Measurements from ENCODE around the gene COLQ. TPM values are rescaled to one million over a fixed set of nuclear protein-coding genes. Genes with fewer than 3 reads are reported as not detected.

The COLQ gene
- total RNA-seq, 1 experiment from 2014 or later, result 1.9 TPM

- Histone ChIP-seq H2AFZ (ENCODE audit: low read depth, low read length, poor library complexity, severe bottlenecking) (no peak overlapping the region), H3K4me2 (ENCODE audit: low read length) (no peak overlapping the region), H3K9ac (ENCODE audit: low read length) (no peak overlapping the region), H3K36me3 (ENCODE audit: control insufficient read depth in 1 of 2, insufficient read depth in 2 of 2, low read length in 2 of 2) (peaks cover 40 to 64% of the 10 kb centered on the region in 2 experiments), H3K9me3 (ENCODE audit: control insufficient read depth in 1 of 2, insufficient read depth in 1 of 2, low read depth in 1 of 2, low read length in 2 of 2) (no peaks in the 10 kb centered on the region), H3K4me3 (replicated peaks in 1 of 2; ENCODE audit: low read depth in 1 of 2, low read length in 2 of 2) (no peak overlapping the region), H3K9me2 (ENCODE audit: insufficient read depth) (no peaks in the 10 kb centered on the region), H3K4me1 (ENCODE audit: control insufficient read depth in 1 of 2, insufficient read depth in 2 of 2, low read length in 2 of 2) (no peaks in the 10 kb centered on the region), H3K79me2 (ENCODE audit: insufficient read depth, low read length) (peaks cover 36% of the 10 kb centered on the region), H3K27me3 (ENCODE audit: insufficient read depth, low read length) (no peaks in the 10 kb centered on the region), H4K20me1 (ENCODE audit: insufficient read depth) (no peaks in the 10 kb centered on the region), H3K27ac (ENCODE audit: low read depth, low read length) (no peak overlapping the region)
- ChIA-PET RAD21 (ENCODE audit: low non-redundant PET in 1 of 2, low total read pairs in 2 of 2, uncharacterized antibody in 2 of 2, unreplicated experiment in 2 of 2) (no interaction called here), POLR2A (no interaction called here), CTCF (no interaction called here)
- no TSS peak for BruUV-seq (replicated peaks)
- TF ChIP-seq REST (IDR thresholded peaks at IDR 0.05; ENCODE audit: low read depth), result peak; percentile 47
- TF ChIP-seq SIN3A (IDR thresholded peaks at IDR 0.05; ENCODE audit: low read depth), result no peak
- no peak for DNase-seq (ENCODE audit: low read depth, low spot score)
- intact Hi-C loops (cut with micrococcal nuclease), result no loop called here
- ATAC-seq, result no peak
Measured at GRCh38 chr3:15434756-15435155, 86.8 kb downstream of the COLQ start.

GRCh38 chr3:15433531-15433930 lies 88.0 kb downstream of the COLQ start:
- peaks cover 33 to 54% of the 10 kb centered on the region in 2 experiments for H3K36me3 ChIP-seq (ENCODE audit: control insufficient read depth in 1 of 2, insufficient read depth in 2 of 2, low read length in 2 of 2)
- no peak for TF ChIP-seq YY1 (IDR thresholded peaks at IDR 0.05; ENCODE audit: extremely low read depth, insufficient replicate concordance, low read depth, low read length)
- TF ChIP-seq POLR2A (IDR thresholded peaks at IDR 0.05; ENCODE audit: borderline replicate concordance, extremely low read depth, insufficient read depth, insufficient read length), result no peak
- no peak for TF ChIP-seq ELF1 (IDR thresholded peaks at IDR 0.05; ENCODE audit: borderline replicate concordance, low read depth)
- no peak for TF ChIP-seq CBX3 (IDR thresholded peaks at IDR 0.05; ENCODE audit: low read depth)
- TF ChIP-seq SP1 (IDR thresholded peaks at IDR 0.05; ENCODE audit: low read depth), result no peak
- no peak for TF ChIP-seq ZBTB33 (IDR thresholded peaks at IDR 0.05; ENCODE audit: extremely low read depth, insufficient replicate concordance, low read length)
- no peak for TF ChIP-seq TCF7L2 (IDR thresholded peaks at IDR 0.05; ENCODE audit: borderline replicate concordance, extremely low read depth, insufficient read depth, insufficient read length)
- TF ChIP-seq MAX (IDR thresholded peaks at IDR 0.05), result no peak
- TF ChIP-seq FOSL1 (IDR thresholded peaks at IDR 0.05; ENCODE audit: low read depth), result no peak
- no peak for TF ChIP-seq RAD21 (IDR thresholded peaks at IDR 0.05; ENCODE audit: low read depth)
- no peak for TF ChIP-seq CTCF (IDR thresholded peaks at IDR 0.05 in 2 of 3, conservative IDR thresholded peaks at IDR 0.05 in 1 of 3; ENCODE audit: borderline replicate concordance in 1 of 3, insufficient read depth in 1 of 3, low read depth in 2 of 3, low read length in 2 of 3)

More at GRCh38 chr3:15433531-15433930, 88.0 kb downstream of the COLQ start:
- Histone ChIP-seq H3K79me2 (ENCODE audit: insufficient read depth, low read length) (peaks cover 48% of the 10 kb centered on the region), H2AFZ (ENCODE audit: low read depth, low read length, poor library complexity, severe bottlenecking) (no peak overlapping the region), H3K4me2 (ENCODE audit: low read length) (no peak overlapping the region), H3K27me3 (ENCODE audit: insufficient read depth, low read length) (no peaks in the 10 kb centered on the region), H4K20me1 (ENCODE audit: insufficient read depth) (no peaks in the 10 kb centered on the region), H3K4me1 (ENCODE audit: control insufficient read depth in 1 of 2, insufficient read depth in 2 of 2, low read length in 2 of 2) (peaks cover 5 to 7% of the 10 kb centered on the region in 2 experiments), H3K4me3 (replicated peaks in 1 of 2; ENCODE audit: low read depth in 1 of 2, low read length in 2 of 2) (no peak overlapping the region), H3K9me2 (ENCODE audit: insufficient read depth) (no peaks in the 10 kb centered on the region), H3K27ac (ENCODE audit: low read depth, low read length) (no peak overlapping the region), H3K9me3 (ENCODE audit: control insufficient read depth in 1 of 2, insufficient read depth in 1 of 2, low read depth in 1 of 2, low read length in 2 of 2) (no peaks in the 10 kb centered on the region), H3K9ac (ENCODE audit: low read length) (no peak overlapping the region)
- RAD21 ChIA-PET (ENCODE audit: low non-redundant PET in 1 of 2, low total read pairs in 2 of 2, uncharacterized antibody in 2 of 2, unreplicated experiment in 2 of 2), result interaction anchor here in 1 of 2 experiments (0.6 kb wide), 1 partner anchor 164 kb away, joined by 3 read pairs; no protein-coding TSS in a partner anchor
- no TSS peak for BruUV-seq (replicated peaks)
- CTCF ChIA-PET, result no interaction called here
- DNase-seq (ENCODE audit: low read depth, low spot score) (no peak), ATAC-seq (no peak)
- POLR2A ChIA-PET, result no interaction called here
- intact Hi-C loops (cut with micrococcal nuclease), result no loop called here
